ENCODE results near the gene RIN1.

DNA sequence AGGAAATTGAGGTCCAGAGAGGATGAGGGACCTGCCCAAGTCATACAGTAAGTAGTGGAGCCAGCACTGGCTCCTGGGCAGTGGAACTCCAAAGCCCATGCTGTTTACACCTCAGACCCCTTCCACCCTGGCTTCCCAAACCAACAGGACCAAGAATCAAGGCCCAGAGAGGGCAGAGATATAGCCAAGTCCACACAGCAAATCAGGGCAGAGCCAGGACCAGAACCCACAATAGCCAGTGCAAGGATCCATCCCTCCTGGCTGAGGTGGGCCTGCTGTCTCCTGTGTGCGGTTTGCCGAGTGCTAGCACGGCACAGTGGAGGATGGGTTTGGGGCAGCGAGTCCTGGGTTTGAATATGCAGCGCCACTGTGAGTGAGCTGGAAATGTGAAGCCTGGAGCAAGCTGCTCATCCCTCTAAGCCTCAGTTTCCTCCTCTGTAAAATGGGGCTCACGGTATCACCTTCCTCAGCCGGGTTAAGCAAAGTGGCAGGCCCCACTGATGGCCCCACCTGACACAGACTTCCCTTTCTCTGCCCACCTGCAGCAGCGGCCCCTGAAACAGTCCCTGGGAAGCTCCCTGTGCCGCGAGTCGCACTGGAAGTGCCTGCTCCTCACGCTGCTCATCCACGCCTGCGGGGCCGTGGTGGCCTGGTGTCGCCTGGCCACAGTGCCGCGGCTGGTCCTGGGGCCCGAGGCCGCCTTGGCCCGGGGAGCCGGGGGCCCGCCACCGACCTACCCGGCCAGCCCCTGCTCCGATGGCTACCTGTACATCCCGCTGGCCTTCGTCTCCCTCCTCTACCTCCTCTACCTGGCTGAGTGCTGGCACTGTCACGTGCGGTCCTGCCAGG is 42.2 kb downstream of the RIN1 start:
- TF ChIP-seq, protein P1, sequence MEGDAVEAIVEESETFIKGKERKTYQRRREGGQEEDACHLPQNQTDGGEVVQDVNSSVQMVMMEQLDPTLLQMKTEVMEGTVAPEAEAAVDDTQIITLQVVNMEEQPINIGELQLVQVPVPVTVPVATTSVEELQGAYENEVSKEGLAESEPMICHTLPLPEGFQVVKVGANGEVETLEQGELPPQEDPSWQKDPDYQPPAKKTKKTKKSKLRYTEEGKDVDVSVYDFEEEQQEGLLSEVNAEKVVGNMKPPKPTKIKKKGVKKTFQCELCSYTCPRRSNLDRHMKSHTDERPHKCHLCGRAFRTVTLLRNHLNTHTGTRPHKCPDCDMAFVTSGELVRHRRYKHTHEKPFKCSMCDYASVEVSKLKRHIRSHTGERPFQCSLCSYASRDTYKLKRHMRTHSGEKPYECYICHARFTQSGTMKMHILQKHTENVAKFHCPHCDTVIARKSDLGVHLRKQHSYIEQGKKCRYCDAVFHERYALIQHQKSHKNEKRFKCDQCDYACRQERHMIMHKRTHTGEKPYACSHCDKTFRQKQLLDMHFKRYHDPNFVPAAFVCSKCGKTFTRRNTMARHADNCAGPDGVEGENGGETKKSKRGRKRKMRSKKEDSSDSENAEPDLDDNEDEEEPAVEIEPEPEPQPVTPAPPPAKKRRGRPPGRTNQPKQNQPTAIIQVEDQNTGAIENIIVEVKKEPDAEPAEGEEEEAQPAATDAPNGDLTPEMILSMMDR (IDR thresholded peaks at IDR 0.05) = no peak
- TF ChIP-seq POLR2A (IDR thresholded peaks at IDR 0.05) = no peak
